BLaER1 (cell line): ENCODE data around the gene SLC24A2.

Source experiments
- H3K27ac ChIP-seq: shearing (Covaris generic); formaldehyde crosslinking; 2 replicates; pipeline ENCODE4 v1.8.1; 2022
- H3K27me3 ChIP-seq: shearing (Covaris generic); formaldehyde crosslinking; 2 replicates; pipeline ENCODE4 v1.8.1; 2022
- H3K36me3 ChIP-seq: shearing (Covaris generic); formaldehyde crosslinking; 2 replicates; pipeline ENCODE4 v1.8.1; 2022
- H3K4me1 ChIP-seq: shearing (Covaris generic); formaldehyde crosslinking; 2 replicates; pipeline ENCODE4 v1.8.1; 2022
- H3K4me2 ChIP-seq: shearing (Covaris generic); formaldehyde crosslinking; 2 replicates; pipeline ENCODE4 v1.8.1; 2022
- H3K4me3 ChIP-seq: shearing (Covaris generic); formaldehyde crosslinking; 2 replicates; pipeline ENCODE4 v1.8.1; 2022
- H3K9ac ChIP-seq: shearing (Covaris generic); formaldehyde crosslinking; 2 replicates; pipeline ENCODE4 v1.8.1; 2022
- H3K9me3 ChIP-seq: shearing (Covaris generic); formaldehyde crosslinking; 2 replicates; pipeline ENCODE4 v1.8.1; 2022
- H4K20me1 ChIP-seq: shearing (Covaris generic); formaldehyde crosslinking; 2 replicates; pipeline ENCODE4 v1.8.1; 2022
- Cebpa-rat ChIP-seq: shearing (Covaris generic); IDR thresholded peaks from 2 replicates; pipeline ENCODE4 v1.8.1; 2022

The SLC24A2 gene

DNA sequence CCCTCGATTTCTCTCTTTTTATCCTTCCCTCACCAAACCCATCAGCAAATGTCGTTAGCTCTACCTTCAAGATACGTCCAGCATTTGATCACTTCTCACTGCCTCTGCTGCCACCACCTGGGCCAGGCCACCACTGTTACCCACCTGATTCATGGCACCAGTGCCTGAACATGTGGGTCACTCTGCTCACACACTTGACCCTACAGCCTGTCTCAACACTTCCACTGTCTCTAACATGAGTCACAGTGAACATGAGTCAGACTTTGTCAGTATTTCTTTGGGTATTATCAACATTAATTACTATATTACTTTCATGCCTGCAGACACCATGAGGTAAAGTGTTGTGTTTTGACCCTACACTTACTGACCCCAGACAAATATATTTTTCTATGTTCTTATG, 19.6 kb downstream of the SLC24A2 start:
- H3K4me3 ChIP-seq: no peak overlapping the region
- no peak for TF ChIP-seq Cebpa-rat
- no peaks in the 10 kb centered on the region for H3K4me1 ChIP-seq
- H3K27me3 ChIP-seq: no peaks in the 10 kb centered on the region
- no peak overlapping the region for H3K27ac ChIP-seq
- no peak overlapping the region for H3K9ac ChIP-seq
- H3K4me2 ChIP-seq: no peak overlapping the region
- H3K9me3 ChIP-seq: peaks cover 17% of the 10 kb centered on the region
- no peaks in the 10 kb centered on the region for H4K20me1 ChIP-seq
- no peaks in the 10 kb centered on the region for H3K36me3 ChIP-seq

DNA sequence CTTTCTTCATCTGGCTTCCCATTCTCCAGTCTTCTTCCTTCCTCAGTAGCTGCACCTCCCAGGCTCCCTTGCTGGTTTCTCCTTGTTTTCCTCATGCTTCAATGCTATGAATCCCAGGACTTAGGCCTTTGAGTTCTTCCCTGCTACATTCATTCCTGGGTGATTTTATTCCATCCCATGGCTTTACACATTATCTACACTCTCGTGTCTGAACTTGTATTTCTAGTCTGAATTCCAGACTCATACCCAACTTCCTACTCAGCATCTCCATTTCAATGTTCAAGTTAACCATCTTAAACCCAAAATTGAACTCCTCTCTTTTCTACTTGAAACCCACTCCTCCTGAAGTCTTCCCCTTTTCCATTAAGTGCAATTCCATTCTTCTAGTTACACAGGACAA, 20.0 kb downstream of the SLC24A2 start:
- no peaks in the 10 kb centered on the region for H3K27me3 ChIP-seq
- no peaks in the 10 kb centered on the region for H3K36me3 ChIP-seq
- H3K4me1 ChIP-seq: no peaks in the 10 kb centered on the region
- H3K27ac ChIP-seq: no peak overlapping the region
- H3K9ac ChIP-seq: no peak overlapping the region
- no peak for TF ChIP-seq Cebpa-rat
- no peak overlapping the region for H3K4me2 ChIP-seq
- peaks cover 17% of the 10 kb centered on the region for H3K9me3 ChIP-seq
- no peak overlapping the region for H3K4me3 ChIP-seq
- H4K20me1 ChIP-seq: no peaks in the 10 kb centered on the region

DNA sequence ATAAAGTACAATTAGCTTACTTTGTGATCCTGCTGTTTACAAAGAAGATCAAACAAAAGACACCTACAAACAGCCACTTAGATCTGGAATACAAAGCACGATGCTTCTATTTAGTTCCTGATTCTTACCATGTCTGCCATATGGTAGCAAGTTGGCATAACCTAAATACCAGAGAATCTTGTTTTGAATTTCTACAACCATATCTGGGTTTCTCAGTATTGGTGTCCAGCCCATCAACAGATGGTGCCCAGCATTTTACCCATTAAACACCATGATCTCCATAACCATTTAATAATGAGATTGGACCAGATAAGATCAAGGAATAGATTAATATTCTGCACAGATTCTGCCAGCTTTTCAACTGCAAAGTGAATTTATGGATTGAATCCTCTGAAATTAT, 29.8 kb downstream of the SLC24A2 start:
- Histone ChIP-seq H3K27me3 (no peaks in the 10 kb centered on the region), H3K4me1 (no peaks in the 10 kb centered on the region), H3K9ac (no peak overlapping the region), H3K27ac (no peak overlapping the region), H4K20me1 (no peaks in the 10 kb centered on the region), H3K9me3 (no peaks in the 10 kb centered on the region), H3K4me2 (no peak overlapping the region), H3K4me3 (no peak overlapping the region), H3K36me3 (no peaks in the 10 kb centered on the region)
- TF ChIP-seq Cebpa-rat: no peak

DNA sequence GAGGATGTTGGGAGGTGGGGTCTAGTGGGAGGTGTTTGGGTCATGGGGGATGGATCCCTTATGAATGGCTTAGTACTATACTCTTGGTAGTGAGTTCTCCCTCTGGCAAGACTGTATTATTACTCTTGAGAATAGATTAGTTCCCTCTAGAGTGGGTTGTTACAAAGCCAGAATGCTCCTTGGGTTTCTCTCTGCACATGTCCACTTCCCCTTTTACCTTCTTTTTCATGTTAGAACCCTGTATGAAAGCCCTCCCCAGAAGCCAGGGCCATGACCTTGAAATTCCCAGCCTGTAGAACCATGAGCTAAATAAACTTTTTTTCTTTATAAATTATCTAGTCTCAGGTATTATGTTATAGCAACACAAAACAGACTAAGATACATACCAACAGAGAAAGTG, 31.1 kb downstream of the SLC24A2 start:
- Histone ChIP-seq H3K9me3 (no peaks in the 10 kb centered on the region), H3K9ac (no peak overlapping the region), H3K27ac (no peak overlapping the region), H3K27me3 (no peaks in the 10 kb centered on the region), H3K36me3 (no peaks in the 10 kb centered on the region), H3K4me3 (no peak overlapping the region), H4K20me1 (no peaks in the 10 kb centered on the region), H3K4me2 (no peak overlapping the region), H3K4me1 (no peaks in the 10 kb centered on the region)
- TF ChIP-seq Cebpa-rat: no peak

DNA sequence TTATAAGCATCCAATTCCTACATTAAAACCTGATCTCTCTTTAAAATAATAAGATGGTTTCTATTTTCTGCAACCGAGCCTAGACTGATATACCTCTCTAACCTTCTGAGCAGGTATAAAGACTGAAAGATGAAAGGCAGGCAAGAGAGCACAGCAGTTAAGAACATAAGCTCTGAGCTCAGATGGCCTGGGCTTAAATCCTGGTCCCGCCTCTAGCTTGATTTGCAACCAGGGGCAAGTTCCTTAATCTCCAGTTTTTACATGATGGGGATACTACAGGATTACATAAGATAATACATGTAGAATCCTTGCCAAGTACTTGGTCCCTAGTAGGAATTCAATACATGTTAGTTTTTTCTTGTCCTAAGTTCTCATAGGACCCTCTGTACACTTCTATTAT, 33.9 kb downstream of the SLC24A2 start:
- Histone ChIP-seq H3K36me3 (no peaks in the 10 kb centered on the region), H3K27ac (no peak overlapping the region), H3K9me3 (no peaks in the 10 kb centered on the region), H3K4me3 (no peak overlapping the region), H4K20me1 (no peaks in the 10 kb centered on the region), H3K4me2 (no peak overlapping the region), H3K27me3 (no peaks in the 10 kb centered on the region), H3K4me1 (no peaks in the 10 kb centered on the region; the same call in 1 of the 2 replicates), H3K9ac (no peak overlapping the region)
- TF ChIP-seq Cebpa-rat: no peak

DNA sequence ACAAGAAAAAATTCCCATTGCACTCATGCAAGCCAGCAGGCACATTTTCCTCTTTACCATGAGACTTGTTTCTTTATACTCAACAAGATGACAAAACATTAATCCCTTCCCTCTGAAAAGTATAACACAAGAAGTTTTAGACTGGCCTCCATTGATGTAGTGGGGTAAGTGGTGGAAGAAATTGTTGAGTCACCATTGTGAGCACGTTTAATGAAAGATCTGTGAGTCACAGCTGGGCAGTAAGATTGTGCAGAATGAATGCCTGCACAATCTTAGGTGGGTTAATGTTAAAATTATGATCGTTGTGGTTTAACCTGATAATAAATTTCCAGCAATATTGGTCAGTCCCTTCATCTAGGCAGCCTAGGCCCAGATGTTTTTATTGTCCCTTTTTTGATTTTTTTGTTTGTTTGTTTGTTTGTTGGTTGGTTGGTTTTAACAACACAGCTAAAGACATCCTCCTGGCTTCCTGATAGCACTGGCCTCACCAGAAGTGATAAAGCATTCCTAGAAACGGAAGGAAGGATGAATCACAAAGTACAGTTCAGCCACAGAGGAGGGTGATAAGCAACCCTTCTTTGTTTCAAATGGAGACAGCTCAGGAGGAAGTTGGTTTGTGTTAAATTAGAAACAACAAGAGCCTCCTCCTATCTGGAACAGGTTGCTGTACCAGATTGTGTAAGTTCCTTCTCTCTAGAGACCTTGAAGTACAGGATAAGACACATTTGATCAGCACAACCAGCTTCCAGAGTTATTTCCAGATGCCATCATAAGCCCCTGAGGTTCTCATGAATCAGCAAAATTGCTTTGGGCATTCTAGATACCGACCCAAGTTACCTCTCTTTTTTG, 40.3 kb downstream of the SLC24A2 start:
- H3K9ac ChIP-seq: no peak overlapping the region
- H3K9me3 ChIP-seq: no peaks in the 10 kb centered on the region
- H3K4me2 ChIP-seq: peak overlapping the region; percentile 44
- H4K20me1 ChIP-seq: no peaks in the 10 kb centered on the region
- H3K4me1 ChIP-seq: peaks cover 23% of the 10 kb centered on the region
- H3K27me3 ChIP-seq: no peaks in the 10 kb centered on the region
- peak overlapping the region; percentile 45; the same call in 1 of the 2 replicates for H3K27ac ChIP-seq
- no peak for TF ChIP-seq Cebpa-rat
- no peak overlapping the region for H3K4me3 ChIP-seq
- no peaks in the 10 kb centered on the region for H3K36me3 ChIP-seq

DNA sequence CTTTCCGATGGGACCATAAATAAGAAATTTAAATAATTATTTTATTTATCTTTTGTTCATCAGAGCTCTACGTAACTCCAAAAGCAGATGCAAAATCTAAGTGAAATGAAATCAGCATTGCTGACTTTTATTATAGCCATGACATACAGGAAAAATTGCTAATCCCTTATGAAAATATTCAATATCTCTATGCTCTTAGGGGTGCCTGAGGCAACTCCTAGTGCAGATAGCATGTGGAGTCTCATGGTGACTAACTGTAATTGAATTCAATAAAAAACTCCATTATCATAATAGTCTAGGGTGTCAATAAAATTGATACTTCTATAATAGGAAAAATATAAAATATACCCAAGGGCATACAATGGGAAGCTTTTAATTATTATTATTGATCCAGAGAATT, 42.6 kb downstream of the SLC24A2 start:
- Histone ChIP-seq H3K4me1 (peaks cover 23% of the 10 kb centered on the region), H3K4me2 (no peak overlapping the region)

DNA sequence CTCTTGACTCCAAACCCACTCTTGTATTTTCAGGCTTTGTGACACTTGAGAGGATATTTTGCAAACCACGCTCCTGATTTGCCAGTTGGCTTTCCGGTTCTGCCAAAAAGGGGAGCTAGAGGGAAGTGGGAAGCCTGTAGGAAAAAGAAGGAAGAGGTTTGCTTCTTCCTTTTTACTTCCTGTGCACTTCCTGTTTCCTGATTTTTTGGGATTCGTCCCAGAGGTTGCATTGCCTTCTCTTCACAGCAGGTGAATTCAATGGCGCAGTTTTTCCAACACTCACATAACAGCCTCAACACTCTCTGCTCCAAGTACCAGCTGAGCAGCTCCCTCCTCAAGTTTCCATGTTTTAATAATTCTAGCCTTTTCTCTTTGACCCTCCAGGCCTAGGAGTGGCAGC, 47.7 kb downstream of the SLC24A2 start:
- Histone ChIP-seq H3K27ac (no peak overlapping the region), H3K9me3 (no peaks in the 10 kb centered on the region), H4K20me1 (no peaks in the 10 kb centered on the region), H3K27me3 (no peaks in the 10 kb centered on the region), H3K36me3 (no peaks in the 10 kb centered on the region), H3K9ac (no peak overlapping the region), H3K4me1 (0 out of 2 replicates have a peak, but pooled peaks cover 6% of the 10 kb centered on the region), H3K4me3 (no peak overlapping the region), H3K4me2 (no peak overlapping the region)
- no peak for TF ChIP-seq Cebpa-rat

More for the DNA sequence above, 42.6 kb downstream of the SLC24A2 start:
- no peaks in the 10 kb centered on the region for H3K27me3 ChIP-seq
- no peaks in the 10 kb centered on the region for H4K20me1 ChIP-seq
- H3K36me3 ChIP-seq: no peaks in the 10 kb centered on the region
- H3K27ac ChIP-seq: no peak overlapping the region
- TF ChIP-seq Cebpa-rat: no peak
- no peak overlapping the region for H3K4me3 ChIP-seq
- H3K9ac ChIP-seq: no peak overlapping the region
- no peaks in the 10 kb centered on the region for H3K9me3 ChIP-seq
